Karpas-422 (cell line): ENCODE results near the gene MMEL1. TPM values are rescaled to one million over a fixed set of nuclear protein-coding genes. Genes with fewer than 3 reads are reported as not detected.
"Not testable (repeated sequence)": the region's sequence is repeated elsewhere in the genome, so short reads cannot be mapped to it uniquely, and the experiment has no call there.

Source experiments
- DNase-seq: peaks from one replicate; pipeline ENCODE4 v3.0.0-alpha.2; 2015
- H2AFZ ChIP-seq: fragments of 200-600 bp; sonication (generic); 2 replicates; pipeline ENCODE4 v1.6.1; 2014; ENCODE audit warnings: antibody characterized with exemption, low read length, mixed read lengths
- H3K27ac ChIP-seq: fragments of 200-600 bp; sonication (generic); 2 replicates; pipeline ENCODE4 v1.5.1; 2014; ENCODE audit warnings: mild to moderate bottlenecking, low read length, moderate library complexity
- H3K27me3 ChIP-seq: fragments of 200-600 bp; sonication (generic); 2 replicates; pipeline ENCODE4 v1.6.1; 2014; ENCODE audit warnings: low read length, mixed read lengths
- H3K36me3 ChIP-seq: fragments of 200-600 bp; sonication (generic); 2 replicates; pipeline ENCODE4 v1.6.1; 2014; ENCODE audit warnings: low read length, mixed read lengths; ENCODE audit not compliant: insufficient read depth
- H3K4me1 ChIP-seq: fragments of 200-600 bp; sonication (generic); 2 replicates; pipeline ENCODE4 v1.6.1; 2014; ENCODE audit warnings: mild to moderate bottlenecking, low read length, mixed read lengths
- H3K4me2 ChIP-seq: fragments of 200-600 bp; sonication (generic); 2 replicates; pipeline ENCODE4 v1.6.1; 2014; ENCODE audit warnings: low read length, low read depth, mild to moderate bottlenecking; ENCODE audit not compliant: poor library complexity, severe bottlenecking
- H3K4me3 ChIP-seq: fragments of 200-600 bp; sonication (generic); 2 replicates; pipeline ENCODE4 v1.5.1; 2014; ENCODE audit warnings: mild to moderate bottlenecking, antibody characterized with exemption, low read length, mixed read lengths
- H3K79me2 ChIP-seq: fragments of 200-600 bp; sonication (generic); 2 replicates; pipeline ENCODE4 v1.6.1; 2014; ENCODE audit warnings: mild to moderate bottlenecking, low read length, mixed read lengths
- H3K9ac ChIP-seq: fragments of 200-600 bp; sonication (generic); 2 replicates; pipeline ENCODE4 v1.6.0; 2014; ENCODE audit warnings: low read length
- H3K9me2 ChIP-seq: fragments of 200-600 bp; sonication (generic), shearing (Covaris generic); replicated peaks from 2 replicates; pipeline ENCODE4 v1.6.0; 2014; ENCODE audit warnings: mild to moderate bottlenecking, low read length, moderate library complexity; ENCODE audit not compliant: insufficient read depth
- H3K9me3 ChIP-seq: fragments of 300-700, 200-600 bp; sonication (generic); 2 replicates; pipeline ENCODE4 v1.6.1; 2014; ENCODE audit warnings: low read length, mixed read lengths
- H4K20me1 ChIP-seq: fragments of 200-600 bp; sonication (generic); 2 replicates; pipeline ENCODE4 v1.6.1; 2014; ENCODE audit warnings: mild to moderate bottlenecking, antibody characterized with exemption, low read length, low read depth; ENCODE audit not compliant: insufficient read depth
- total RNA-seq: library from RNA; depleted of rRNA; stranded (reverse); fragments of >200 nt; shearing (Covaris generic); gene quantifications from 2 replicates; pipeline ENCODE4 v1.2.3, GENCODE V29; 2014; ENCODE audit warnings: low replicate concordance

The MMEL1 gene
- total RNA-seq, 1 experiment from 2014 or later: not detected

DNA sequence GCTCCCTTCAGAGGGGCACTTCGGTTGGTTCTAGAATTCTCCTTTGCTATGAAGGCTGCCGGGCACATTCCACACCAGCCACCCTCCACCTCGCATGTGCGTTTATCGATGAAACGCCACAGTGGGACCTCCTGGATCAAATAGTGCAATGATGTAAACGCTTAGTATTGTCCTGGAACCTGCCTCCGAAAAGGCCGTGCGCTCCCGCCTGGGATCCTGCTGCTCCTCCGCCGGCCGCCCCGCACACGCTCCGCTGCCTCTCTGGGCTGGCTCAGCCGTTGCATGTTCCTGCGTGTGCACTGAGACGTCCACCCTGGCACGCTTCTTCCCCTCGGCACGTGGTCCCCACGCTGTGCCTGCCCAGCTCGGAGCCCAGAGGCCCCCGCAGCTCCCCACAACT lies 80.6 kb downstream of the MMEL1 start:
- H3K27ac ChIP-seq: no peak overlapping the region
- no peak overlapping the region for H3K9ac ChIP-seq
- H3K27me3 ChIP-seq: no peaks in the 10 kb centered on the region
- no peak overlapping the region for H3K4me3 ChIP-seq
- H3K9me3 ChIP-seq: no peaks in the 10 kb centered on the region
- H4K20me1 ChIP-seq: no peaks in the 10 kb centered on the region
- H3K4me1 ChIP-seq: peaks cover 37% of the 10 kb centered on the region
- no peak overlapping the region for H2AFZ ChIP-seq
- no peak overlapping the region for H3K4me2 ChIP-seq
- no peaks in the 10 kb centered on the region for H3K79me2 ChIP-seq
- no peak for DNase-seq
- no peaks in the 10 kb centered on the region for H3K36me3 ChIP-seq
- no peaks in the 10 kb centered on the region for H3K9me2 ChIP-seq

DNA sequence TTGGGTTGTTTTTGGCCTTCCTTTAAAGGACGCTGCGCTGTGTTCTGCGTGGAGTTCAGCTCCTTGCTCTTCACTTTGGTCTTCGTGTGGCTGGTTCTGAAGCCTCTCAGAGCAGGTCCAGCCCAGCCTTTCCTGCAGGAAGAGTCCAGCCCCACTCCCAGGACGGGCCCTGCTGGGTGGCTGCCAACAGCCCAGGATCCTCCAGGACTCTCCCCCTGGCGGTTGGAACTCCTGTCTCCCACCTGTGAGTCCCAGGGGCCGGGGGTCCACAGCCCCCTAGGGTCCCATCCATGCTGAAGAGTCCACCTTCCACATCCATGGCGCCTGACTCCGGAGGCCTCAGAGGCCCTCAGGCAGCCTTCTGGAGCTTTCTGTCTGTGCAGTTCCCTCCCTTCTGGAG lies 81.3 kb downstream of the MMEL1 start:
- H3K27ac ChIP-seq, H3K9ac ChIP-seq: not testable (repeated sequence)

DNA sequence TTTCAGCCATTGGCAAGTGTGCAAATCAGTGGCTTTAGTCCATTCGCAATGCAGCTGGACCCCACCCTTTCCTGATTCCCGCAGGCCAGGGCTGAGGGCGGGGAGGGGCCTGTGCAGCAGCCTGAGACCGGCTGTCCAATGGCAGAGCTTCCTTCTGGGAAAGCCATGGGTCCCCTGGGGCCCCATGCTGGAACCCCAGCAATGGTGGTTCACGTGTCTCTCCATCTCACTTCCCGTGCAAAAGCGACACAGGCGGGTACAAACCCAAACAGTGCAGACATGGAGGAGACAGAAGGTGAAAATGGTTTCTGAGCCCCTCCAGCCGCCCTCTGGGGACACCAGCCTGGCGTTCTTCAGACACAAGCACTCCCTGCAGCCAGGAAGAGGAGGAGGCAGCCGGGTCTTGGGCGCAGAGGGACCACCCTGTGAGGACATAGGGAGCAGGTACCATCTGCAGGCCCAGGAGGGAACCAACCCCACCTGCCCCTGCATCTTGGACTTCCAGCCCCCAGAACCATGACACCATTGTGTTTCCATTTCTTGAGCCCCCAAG lies 82.4 kb downstream of the MMEL1 start:
- not testable (repeated sequence) for H3K36me3 ChIP-seq, H3K9me2 ChIP-seq, H3K4me2 ChIP-seq, DNase-seq, H3K79me2 ChIP-seq, H4K20me1 ChIP-seq, H3K4me3 ChIP-seq, H3K9ac ChIP-seq, H3K9me3 ChIP-seq, H2AFZ ChIP-seq, H3K27me3 ChIP-seq, H3K27ac ChIP-seq
- H3K4me1 ChIP-seq: peaks cover 38% of the 10 kb centered on the region

More for the DNA sequence above, 81.3 kb downstream of the MMEL1 start:
- not testable (repeated sequence) for H4K20me1 ChIP-seq, H3K36me3 ChIP-seq, H3K79me2 ChIP-seq, H3K9me2 ChIP-seq, H3K4me2 ChIP-seq, H3K4me3 ChIP-seq, H3K9me3 ChIP-seq, H2AFZ ChIP-seq, H3K27me3 ChIP-seq, DNase-seq
- H3K4me1 ChIP-seq: peaks cover 41% of the 10 kb centered on the region

DNA sequence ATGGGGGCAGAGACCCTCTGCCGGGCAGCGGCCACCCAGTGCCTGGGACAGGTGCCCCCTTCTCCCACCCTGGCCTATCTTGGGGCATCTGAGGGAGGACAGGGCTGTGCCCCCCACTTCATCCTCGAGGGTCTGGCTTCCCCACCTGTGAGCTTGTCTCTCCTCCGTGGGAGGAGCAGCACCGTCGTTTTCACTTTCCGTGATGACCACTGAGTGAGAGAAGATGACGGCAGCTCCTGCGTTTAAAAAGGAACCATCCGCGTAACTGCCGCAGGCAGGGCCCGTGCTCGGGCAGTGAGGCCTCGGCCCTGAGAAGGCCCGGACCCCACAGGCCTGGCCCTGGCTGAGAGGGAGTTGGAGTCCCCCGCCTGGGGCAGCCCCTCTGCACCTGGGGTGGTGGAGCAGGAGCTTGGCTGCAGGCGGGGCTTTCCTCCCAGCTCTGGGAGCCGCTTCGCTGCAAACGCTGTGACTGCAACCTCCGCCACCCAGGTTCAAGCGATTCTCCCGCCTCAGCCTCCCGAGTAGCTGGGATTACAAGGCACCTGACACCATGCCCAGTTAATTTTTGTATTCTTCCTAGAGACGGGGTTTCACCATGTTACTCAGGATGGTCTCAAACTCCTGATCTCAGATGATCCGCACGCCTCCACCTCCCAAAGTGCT lies 83.3 kb downstream of the MMEL1 start:
- H3K36me3 ChIP-seq, DNase-seq, H3K9me2 ChIP-seq, H3K9me3 ChIP-seq, H2AFZ ChIP-seq, H3K27me3 ChIP-seq, H4K20me1 ChIP-seq, H3K79me2 ChIP-seq: not testable (repeated sequence)
- H3K9ac ChIP-seq: peak overlapping the region; percentile 79
- H3K4me2 ChIP-seq: peak overlapping the region; percentile 94
- H3K4me1 ChIP-seq: peaks cover 38% of the 10 kb centered on the region
- H3K4me3 ChIP-seq: peak overlapping the region; percentile 58; the same call in 1 of the 2 replicates
- H3K27ac ChIP-seq: peak overlapping the region; percentile 61; the same call in 1 of the 2 replicates

DNA sequence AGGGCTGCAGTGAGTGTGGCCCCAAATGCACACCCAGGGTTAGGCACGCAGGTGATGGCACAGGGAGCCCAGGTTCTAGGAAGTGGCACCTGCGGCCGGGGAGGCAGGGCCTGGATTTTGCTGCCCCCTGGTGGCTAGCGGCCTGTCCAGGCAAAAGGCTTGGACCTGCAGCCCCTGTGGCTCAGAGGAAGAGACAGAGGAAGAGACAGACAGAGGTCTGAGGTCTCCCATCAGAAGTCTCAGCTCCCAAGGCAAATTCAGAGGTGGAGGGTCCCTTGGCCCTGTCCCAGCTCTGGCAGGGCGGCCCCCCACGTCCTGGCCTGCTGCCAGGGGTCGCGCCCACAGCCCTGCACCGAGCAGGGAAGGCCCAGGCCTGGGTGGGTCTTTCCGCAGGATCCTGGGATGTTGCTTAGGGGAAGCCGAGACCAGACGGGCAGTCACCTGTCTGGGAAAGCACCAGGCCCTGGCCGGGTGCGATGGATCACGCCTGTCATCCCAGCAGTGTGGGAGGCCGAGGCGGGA lies 84.7 kb downstream of the MMEL1 start:
- Histone ChIP-seq H3K4me1 (peaks cover 38% of the 10 kb centered on the region), H3K36me3 (no peaks in the 10 kb centered on the region), H2AFZ (peak overlapping the region; percentile 95; the same call in 1 of the 2 replicates)

DNA sequence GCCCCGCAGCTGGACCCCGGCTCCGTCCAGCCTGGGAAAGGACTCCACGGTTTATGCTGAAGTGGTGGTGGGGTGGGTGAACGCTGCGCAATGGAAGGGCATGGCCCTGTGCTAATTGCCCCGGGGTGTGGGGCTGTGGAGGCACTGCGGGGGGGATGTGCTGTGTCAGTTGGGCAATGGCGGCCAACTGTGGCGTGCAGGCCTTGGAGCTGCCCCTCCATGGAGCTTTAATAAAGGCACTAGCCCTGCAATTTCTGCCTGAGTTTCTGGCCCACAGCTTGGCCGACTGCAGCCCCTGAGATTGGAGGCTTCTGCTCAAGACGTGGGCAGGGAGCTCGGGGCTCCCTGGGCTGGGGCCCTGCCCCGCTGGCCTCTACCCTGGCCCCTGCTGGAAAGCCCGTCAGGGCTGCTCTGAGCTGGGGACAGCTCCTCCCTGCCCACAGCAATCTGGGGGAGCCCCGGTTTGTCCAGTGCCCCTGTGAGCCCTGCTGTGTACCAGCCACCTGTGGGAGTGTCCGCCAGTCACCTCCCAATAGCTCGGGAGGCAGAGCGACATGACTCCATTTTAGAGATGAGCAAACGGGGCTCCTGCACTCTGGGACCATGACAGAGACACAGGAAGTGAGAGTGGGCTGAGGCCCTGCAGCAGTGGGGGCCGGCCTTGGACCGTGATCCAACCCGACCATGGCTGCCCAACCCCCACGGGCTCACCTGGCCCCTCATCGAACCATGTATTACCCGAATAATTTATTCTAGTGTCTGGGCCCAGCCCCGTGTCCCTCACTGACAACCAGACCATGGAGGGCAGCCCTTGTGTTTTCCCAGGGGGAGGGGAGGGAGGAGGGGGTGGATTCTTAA lies 85.4 kb downstream of the MMEL1 start:
- Histone ChIP-seq H3K9me3 (no peaks in the 10 kb centered on the region), H3K4me1 (peaks cover 38% of the 10 kb centered on the region), H3K9ac (peak overlapping the region; percentile 79), H3K36me3 (no peaks in the 10 kb centered on the region), H3K27ac (peak overlapping the region; percentile 87), H3K9me2 (no peaks in the 10 kb centered on the region), H2AFZ (no peak overlapping the region), H3K4me2 (peak overlapping the region; percentile 94), H3K27me3 (no peaks in the 10 kb centered on the region), H3K4me3 (peak overlapping the region; percentile 75), H3K79me2 (no peaks in the 10 kb centered on the region), H4K20me1 (no peaks in the 10 kb centered on the region)
- DNase-seq: peak; percentile 74

More for the DNA sequence above, 84.7 kb downstream of the MMEL1 start:
- Histone ChIP-seq H3K4me2 (peak overlapping the region; percentile 94), H3K27me3 (no peaks in the 10 kb centered on the region), H3K9ac (peak overlapping the region; percentile 79), H3K79me2 (no peaks in the 10 kb centered on the region), H4K20me1 (no peaks in the 10 kb centered on the region), H3K9me3 (no peaks in the 10 kb centered on the region), H3K4me3 (peak overlapping the region; percentile 75), H3K27ac (peak overlapping the region; percentile 87), H3K9me2 (no peaks in the 10 kb centered on the region)
- DNase-seq: peak; percentile 94

DNA sequence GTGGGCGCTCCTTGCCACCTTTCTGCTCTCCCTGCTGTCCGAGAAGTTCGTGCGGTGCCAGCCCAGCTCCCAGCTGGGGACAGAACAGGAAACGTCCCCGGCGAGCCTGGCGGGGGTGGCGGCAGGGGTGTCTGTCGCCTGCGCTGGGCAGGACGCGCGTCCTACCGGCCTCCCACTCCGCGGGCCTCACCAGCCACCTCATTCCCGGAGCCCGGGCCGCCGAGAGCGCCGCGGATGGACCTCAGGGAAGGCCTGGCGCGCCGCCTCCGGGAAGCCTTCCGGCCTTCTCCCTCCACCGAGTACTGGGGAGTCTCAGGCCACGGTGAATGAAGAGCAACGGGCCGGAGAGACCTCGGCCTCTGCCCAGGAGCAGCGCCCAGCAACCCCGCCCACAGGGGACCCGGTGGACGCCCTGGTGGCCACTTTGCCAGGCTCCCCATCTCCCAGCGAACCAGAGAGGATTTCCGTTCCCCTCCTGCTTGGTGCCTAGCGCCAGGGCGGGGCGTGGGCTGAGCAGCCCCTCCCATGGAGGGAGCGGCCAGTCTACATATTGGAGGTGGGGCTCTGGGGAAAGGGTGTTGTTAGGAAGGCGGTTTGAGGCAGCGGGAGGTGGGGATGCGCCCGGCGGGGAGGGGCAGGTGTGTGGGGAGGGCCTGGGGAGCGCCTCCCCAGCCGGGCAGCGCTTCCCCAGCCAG lies 86.2 kb downstream of the MMEL1 start:
- Histone ChIP-seq H3K4me3 (peak overlapping the region; percentile 75), H3K79me2 (no peaks in the 10 kb centered on the region), H3K4me1 (peaks cover 38% of the 10 kb centered on the region), H3K9ac (peak overlapping the region; percentile 79), H3K9me2 (no peaks in the 10 kb centered on the region), H2AFZ (peak overlapping the region; percentile 36; the same call in 1 of the 2 replicates), H3K4me2 (peak overlapping the region; percentile 94), H3K27ac (peak overlapping the region; percentile 87), H3K36me3 (no peaks in the 10 kb centered on the region), H3K9me3 (no peaks in the 10 kb centered on the region), H4K20me1 (no peaks in the 10 kb centered on the region), H3K27me3 (no peaks in the 10 kb centered on the region)
- peak; percentile 92 for DNase-seq
